Measurements from ENCODE around the gene KIF17. TPM values are rescaled to one million over a fixed set of nuclear protein-coding genes. Genes with fewer than 3 reads are reported as not detected.

The KIF17 gene
- polyA plus RNA-seq, 2 of the 4 experiments (the other 2 are of a cell fraction) = 0.78 to 1.0 TPM

DNA sequence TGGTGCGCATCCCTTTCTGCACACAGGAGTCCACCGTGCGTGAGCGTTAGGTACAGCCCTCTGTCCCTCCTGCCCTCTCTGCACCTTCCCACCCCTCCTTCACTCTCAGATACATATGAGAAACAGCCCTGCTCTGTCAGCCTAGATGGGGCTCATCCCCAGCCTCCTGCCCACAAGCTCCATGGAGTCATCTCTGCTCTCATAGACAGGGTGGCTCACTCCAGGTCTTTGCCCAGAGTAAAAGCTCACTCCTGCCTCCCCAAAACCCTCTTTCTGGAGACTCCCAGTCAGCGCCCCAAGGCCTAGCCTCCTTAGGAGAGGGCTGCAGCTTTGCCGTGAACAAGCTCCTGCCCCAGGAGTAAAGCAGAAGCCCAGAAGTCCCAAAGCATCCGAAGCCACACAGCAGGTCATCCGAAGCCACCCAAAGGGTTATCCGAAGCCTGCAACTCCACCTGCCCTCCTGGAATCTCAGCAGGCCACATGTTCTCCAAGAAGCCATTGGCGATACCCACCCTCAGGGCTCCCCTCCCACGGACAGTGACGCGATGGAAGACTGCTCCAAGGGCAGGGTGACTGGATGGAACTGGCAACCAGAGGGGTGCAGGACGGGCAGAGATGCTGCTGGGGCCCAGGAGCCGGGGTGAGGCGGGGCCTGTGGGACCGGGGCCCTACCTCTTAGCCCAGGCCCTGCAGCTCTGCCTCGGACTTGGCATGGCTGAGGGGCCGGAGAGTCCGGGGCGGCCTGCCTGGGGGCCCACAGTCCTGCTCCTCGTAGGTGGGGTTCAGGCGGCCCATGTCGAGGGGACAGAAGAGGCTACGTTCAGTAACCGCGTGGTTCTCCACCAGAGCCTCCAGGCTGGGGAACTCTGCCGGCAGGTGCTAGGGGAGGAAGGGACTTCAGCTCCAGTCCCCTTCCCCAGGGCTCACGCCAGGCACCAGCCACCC is 3.6 kb upstream of the KIF17 start (continued):
- TF ChIP-seq HOXB13 (CRISPR knock-in tag; IDR thresholded peaks at IDR 0.05; ENCODE audit: low read depth) (no peak), POLR2A (IDR thresholded peaks at IDR 0.05; ENCODE audit: low read length) (no peak)

DNA sequence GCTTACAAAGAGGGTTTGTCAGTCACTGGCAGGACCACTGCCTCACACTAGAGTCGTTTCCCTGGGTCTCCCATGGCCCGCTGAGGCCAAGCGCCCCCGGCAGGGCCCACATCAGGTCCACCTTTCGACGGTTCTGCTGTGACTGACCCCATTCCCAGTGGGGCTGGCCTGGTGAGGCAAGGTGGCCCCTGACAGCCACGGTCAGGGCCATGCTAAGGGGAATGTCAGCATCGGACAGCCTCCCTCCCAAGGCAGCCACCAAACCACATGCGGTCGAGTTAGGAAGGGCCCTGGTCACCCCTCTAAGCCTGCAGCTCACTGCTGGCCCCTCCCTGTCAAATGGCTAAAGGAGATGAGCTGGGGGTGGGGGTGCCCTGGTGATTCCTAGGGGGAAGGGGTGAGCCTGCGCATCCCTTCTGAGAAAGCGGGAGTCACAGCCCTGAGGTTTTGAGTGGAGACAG is 2.9 kb upstream of the KIF17 start:
- Histone ChIP-seq H3K9me3 (no peaks in the 10 kb centered on the region), H3K4me2 (no peak overlapping the region), H3K27ac (no peak overlapping the region), H3K4me1 (no peaks in the 10 kb centered on the region; the same call in 2 of the 3 replicates), H3K4me3 (no peak overlapping the region)
- WGBS (ENCODE audit: missing lambda C conversion rate) = 86% methylated on average over 3 of the region's 12 CpGs
- ChIA-PET POLR2A (no interaction called here), CTCF (interaction anchor here (0.6 kb wide), 1 partner anchor 110 kb away, joined by 3 read pairs; no protein-coding TSS in a partner anchor)
- no peak for DNase-seq (ENCODE audit: low read depth in 1 of 2, low spot score in 1 of 2)
- FAIRE-seq = no peak
- no peak for TF ChIP-seq FOXS1 (CRISPR knock-in tag; IDR thresholded peaks at IDR 0.05)
- no peak for TF ChIP-seq JUN (IDR thresholded peaks at IDR 0.05)
- TF ChIP-seq SREBF2 (IDR thresholded peaks at IDR 0.05) = no peak
- TF ChIP-seq ZSCAN20 (CRISPR knock-in tag; IDR thresholded peaks at IDR 0.05) = no peak
- TF ChIP-seq, protein P1, sequence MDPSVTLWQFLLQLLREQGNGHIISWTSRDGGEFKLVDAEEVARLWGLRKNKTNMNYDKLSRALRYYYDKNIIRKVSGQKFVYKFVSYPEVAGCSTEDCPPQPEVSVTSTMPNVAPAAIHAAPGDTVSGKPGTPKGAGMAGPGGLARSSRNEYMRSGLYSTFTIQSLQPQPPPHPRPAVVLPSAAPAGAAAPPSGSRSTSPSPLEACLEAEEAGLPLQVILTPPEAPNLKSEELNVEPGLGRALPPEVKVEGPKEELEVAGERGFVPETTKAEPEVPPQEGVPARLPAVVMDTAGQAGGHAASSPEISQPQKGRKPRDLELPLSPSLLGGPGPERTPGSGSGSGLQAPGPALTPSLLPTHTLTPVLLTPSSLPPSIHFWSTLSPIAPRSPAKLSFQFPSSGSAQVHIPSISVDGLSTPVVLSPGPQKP (IDR thresholded peaks at IDR 0.05; ENCODE audit: low read depth, low read length) = no peak
- no peak for TF ChIP-seq HEYL (CRISPR knock-in tag; IDR thresholded peaks at IDR 0.05)
- TF ChIP-seq KDM5A (IDR thresholded peaks at IDR 0.05) = no peak
- TF ChIP-seq, protein P2, sequence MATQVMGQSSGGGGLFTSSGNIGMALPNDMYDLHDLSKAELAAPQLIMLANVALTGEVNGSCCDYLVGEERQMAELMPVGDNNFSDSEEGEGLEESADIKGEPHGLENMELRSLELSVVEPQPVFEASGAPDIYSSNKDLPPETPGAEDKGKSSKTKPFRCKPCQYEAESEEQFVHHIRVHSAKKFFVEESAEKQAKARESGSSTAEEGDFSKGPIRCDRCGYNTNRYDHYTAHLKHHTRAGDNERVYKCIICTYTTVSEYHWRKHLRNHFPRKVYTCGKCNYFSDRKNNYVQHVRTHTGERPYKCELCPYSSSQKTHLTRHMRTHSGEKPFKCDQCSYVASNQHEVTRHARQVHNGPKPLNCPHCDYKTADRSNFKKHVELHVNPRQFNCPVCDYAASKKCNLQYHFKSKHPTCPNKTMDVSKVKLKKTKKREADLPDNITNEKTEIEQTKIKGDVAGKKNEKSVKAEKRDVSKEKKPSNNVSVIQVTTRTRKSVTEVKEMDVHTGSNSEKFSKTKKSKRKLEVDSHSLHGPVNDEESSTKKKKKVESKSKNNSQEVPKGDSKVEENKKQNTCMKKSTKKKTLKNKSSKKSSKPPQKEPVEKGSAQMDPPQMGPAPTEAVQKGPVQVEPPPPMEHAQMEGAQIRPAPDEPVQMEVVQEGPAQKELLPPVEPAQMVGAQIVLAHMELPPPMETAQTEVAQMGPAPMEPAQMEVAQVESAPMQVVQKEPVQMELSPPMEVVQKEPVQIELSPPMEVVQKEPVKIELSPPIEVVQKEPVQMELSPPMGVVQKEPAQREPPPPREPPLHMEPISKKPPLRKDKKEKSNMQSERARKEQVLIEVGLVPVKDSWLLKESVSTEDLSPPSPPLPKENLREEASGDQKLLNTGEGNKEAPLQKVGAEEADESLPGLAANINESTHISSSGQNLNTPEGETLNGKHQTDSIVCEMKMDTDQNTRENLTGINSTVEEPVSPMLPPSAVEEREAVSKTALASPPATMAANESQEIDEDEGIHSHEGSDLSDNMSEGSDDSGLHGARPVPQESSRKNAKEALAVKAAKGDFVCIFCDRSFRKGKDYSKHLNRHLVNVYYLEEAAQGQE (IDR thresholded peaks at IDR 0.05) = no peak
- TF ChIP-seq ZFP36 (IDR thresholded peaks at IDR 0.05; ENCODE audit: borderline replicate concordance, partially characterized antibody) = no peak
- TF ChIP-seq KDM1A (IDR thresholded peaks at IDR 0.05; ENCODE audit: low read depth) = no peak
- TF ChIP-seq HOXB13 (CRISPR knock-in tag; IDR thresholded peaks at IDR 0.05; ENCODE audit: low read depth) = no peak
- no peak for TF ChIP-seq RFX5 (IDR thresholded peaks at IDR 0.05)
- no peak for TF ChIP-seq GATA3 (IDR thresholded peaks at IDR 0.05; ENCODE audit: borderline replicate concordance)
- TF ChIP-seq RARB (CRISPR knock-in tag; IDR thresholded peaks at IDR 0.05) = no peak
- no peak for ATAC-seq

DNA sequence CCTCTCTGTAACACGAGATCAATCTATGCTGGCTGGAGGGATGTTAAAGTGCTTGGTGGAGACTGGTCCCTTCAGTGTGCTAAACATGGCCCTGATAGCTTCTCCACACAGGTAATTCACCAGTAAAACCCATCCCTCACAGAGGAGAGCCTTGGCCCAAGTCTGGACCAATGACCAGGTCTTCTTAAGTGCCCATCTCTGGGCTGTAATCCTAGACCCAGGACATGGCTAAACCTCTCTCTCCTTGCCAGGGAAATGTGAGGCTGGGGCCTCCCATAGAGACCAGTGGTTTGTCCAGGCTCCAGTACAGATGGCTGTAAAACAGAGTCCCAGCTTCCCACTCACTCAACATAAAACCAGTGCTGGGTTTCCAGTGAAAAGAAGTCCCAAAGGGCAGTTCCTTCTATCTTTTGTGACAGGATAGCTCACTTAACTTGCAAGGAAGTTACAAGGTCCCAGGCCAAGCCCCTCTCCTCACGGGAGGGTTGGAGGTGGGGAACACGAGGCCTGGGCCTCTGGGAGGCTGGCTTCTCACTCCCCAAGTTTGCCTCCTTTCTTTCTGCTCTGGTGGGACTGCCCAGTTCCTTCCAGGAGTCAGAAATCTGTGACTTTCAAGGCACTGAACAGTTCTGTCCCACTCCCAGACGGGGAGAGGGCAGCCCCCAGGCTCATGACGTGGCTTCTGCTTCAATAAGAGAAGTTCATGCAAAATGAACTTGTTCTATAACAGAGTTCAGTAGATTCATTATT is 2.2 kb upstream of the KIF17 start:
- H3K4me2 ChIP-seq = no peak overlapping the region
- POLR2A ChIA-PET = no interaction called here
- ATAC-seq = no peak
- no peak for DNase-seq (ENCODE audit: low read depth in 1 of 2, low spot score in 1 of 2)
- no peaks in the 10 kb centered on the region for H3K9me3 ChIP-seq
- TF ChIP-seq KDM5A (IDR thresholded peaks at IDR 0.05) = no peak
- TF ChIP-seq JUN (IDR thresholded peaks at IDR 0.05) = no peak
- TF ChIP-seq CBX8 (IDR thresholded peaks at IDR 0.05) = no peak
- TF ChIP-seq, protein P3, sequence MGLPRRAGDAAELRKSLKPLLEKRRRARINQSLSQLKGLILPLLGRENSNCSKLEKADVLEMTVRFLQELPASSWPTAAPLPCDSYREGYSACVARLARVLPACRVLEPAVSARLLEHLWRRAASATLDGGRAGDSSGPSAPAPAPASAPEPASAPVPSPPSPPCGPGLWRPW (IDR thresholded peaks at IDR 0.05) = no peak
- TF ChIP-seq, protein P4, sequence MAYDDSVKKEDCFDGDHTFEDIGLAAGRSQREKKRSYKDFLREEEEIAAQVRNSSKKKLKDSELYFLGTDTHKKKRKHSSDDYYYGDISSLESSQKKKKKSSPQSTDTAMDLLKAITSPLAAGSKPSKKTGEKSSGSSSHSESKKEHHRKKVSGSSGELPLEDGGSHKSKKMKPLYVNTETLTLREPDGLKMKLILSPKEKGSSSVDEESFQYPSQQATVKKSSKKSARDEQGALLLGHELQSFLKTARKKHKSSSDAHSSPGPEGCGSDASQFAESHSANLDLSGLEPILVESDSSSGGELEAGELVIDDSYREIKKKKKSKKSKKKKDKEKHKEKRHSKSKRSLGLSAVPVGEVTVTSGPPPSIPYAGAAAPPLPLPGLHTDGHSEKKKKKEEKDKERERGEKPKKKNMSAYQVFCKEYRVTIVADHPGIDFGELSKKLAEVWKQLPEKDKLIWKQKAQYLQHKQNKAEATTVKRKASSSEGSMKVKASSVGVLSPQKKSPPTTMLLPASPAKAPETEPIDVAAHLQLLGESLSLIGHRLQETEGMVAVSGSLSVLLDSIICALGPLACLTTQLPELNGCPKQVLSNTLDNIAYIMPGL (CRISPR knock-in tag; IDR thresholded peaks at IDR 0.05; ENCODE audit: borderline replicate concordance) = no peak
- TF ChIP-seq RAD21 (conservative IDR thresholded peaks at IDR 0.05 in 1 of 2, IDR thresholded peaks at IDR 0.05 in 1 of 2) = no peak
- no peak for TF ChIP-seq EHMT2 (IDR thresholded peaks at IDR 0.05; ENCODE audit: low read depth)
- CTCF ChIA-PET = interaction anchor here (0.6 to 1.2 kb wide), 2 partner anchors 12 to 111 kb away, joined by 3 read pairs; no protein-coding TSS in a partner anchor
- no peak overlapping the region for H3K4me3 ChIP-seq
- WGBS (ENCODE audit: missing lambda C conversion rate) = 89% methylated on average over 5 of the region's 5 CpGs
- H3K4me1 ChIP-seq = no peaks in the 10 kb centered on the region
- FAIRE-seq = no peak
- no peak overlapping the region for H3K27ac ChIP-seq
